HepG2 (cell line): ENCODE data around the gene UBE2H. TPM values are rescaled to one million over a fixed set of nuclear protein-coding genes. Genes with fewer than 3 reads are reported as not detected.

Experiments used
- AHR ChIP-seq: IDR thresholded peaks from 2 replicates; pipeline ENCODE4 v1.6.1; 2018; ENCODE audit warnings: missing genetic modification reagents, missing compliant biosample characterization
- ARID4A ChIP-seq: sonication (generic); formaldehyde crosslinking; IDR thresholded peaks from 2 replicates; pipeline ENCODE4 v1.5.0; 2020; ENCODE audit warnings: mild to moderate bottlenecking, missing genetic modification reagents, borderline replicate concordance
- FOXA1 ChIP-seq, 2 experiments: fragments of 450-650 bp in 1 of 2; sonication (generic) in 1 of 2; formaldehyde crosslinking in 1 of 2; IDR thresholded peaks; 2 replicates each; pipeline versions ENCODE4 v1.4.0 to v1.6.1; 2016 to 2020; ENCODE audit warnings: missing genetic modification reagents in 1 of 2
- GTF2F1 ChIP-seq: fragments of 150-350 bp; IDR thresholded peaks from 2 replicates; pipeline ENCODE4 v1.6.1; 2014; ENCODE audit warnings: low read length
- MAF1 ChIP-seq: sonication (generic); formaldehyde crosslinking; IDR thresholded peaks from 2 replicates; pipeline ENCODE4 v1.5.0; 2020; ENCODE audit warnings: missing genetic modification reagents, borderline replicate concordance
- MIXL1 ChIP-seq: IDR thresholded peaks from 2 replicates; pipeline ENCODE4 v1.6.1; 2016
- MNT ChIP-seq: fragments of 450-650 bp; IDR thresholded peaks from 2 replicates; pipeline ENCODE4 v1.6.1; 2016
- MXD3 ChIP-seq: IDR thresholded peaks from 2 replicates; pipeline ENCODE4 v1.6.1; 2016; ENCODE audit warnings: mild to moderate bottlenecking, missing biosample characterization, missing genetic modification reagents
- NFYB ChIP-seq: sonication (generic); formaldehyde crosslinking; IDR thresholded peaks from 2 replicates; pipeline ENCODE4 v1.4.0; 2020; ENCODE audit warnings: missing genetic modification reagents
- PHF5A ChIP-seq: IDR thresholded peaks from one replicate; pipeline ENCODE4 v1.6.1; 2018; ENCODE audit warnings: low read depth, missing genetic modification reagents; ENCODE audit not compliant: unreplicated experiment
- RBAK ChIP-seq: sonication (generic); formaldehyde crosslinking; IDR thresholded peaks from 2 replicates; pipeline ENCODE4 v1.5.1; 2020; ENCODE audit warnings: mild to moderate bottlenecking, missing genetic modification reagents
- RFXAP ChIP-seq: sonication (generic); formaldehyde crosslinking; IDR thresholded peaks from 2 replicates; pipeline ENCODE4 v1.4.0; 2020; ENCODE audit warnings: missing genetic modification reagents, borderline replicate concordance
- SMAD3 ChIP-seq: sonication (generic); formaldehyde crosslinking; IDR thresholded peaks from 2 replicates; pipeline ENCODE4 v1.4.0; 2020; ENCODE audit warnings: missing genetic modification reagents
- ZNF609 ChIP-seq: sonication (generic); formaldehyde crosslinking; IDR thresholded peaks from 2 replicates; pipeline ENCODE4 v1.4.0; 2020; ENCODE audit warnings: mild to moderate bottlenecking, missing genetic modification reagents, borderline replicate concordance
- ZNF773 ChIP-seq: sonication (generic); formaldehyde crosslinking; IDR thresholded peaks from 2 replicates; pipeline ENCODE4 v1.4.0; 2020; ENCODE audit warnings: missing genetic modification reagents, borderline replicate concordance
- ZNF784 ChIP-seq: sonication (generic); formaldehyde crosslinking; IDR thresholded peaks from 2 replicates; pipeline ENCODE4 v1.5.1; 2020; ENCODE audit warnings: missing genetic modification reagents, mild to moderate bottlenecking, borderline replicate concordance
- polyA plus RNA-seq, 8 experiments: library from polyadenylated mRNA; depleted of rRNA in 3 of 8; stranded (reverse) in 7 of 8; unstranded in 1 of 8; fragments of >200 nt; fragmentation: Illumina TruSeq in 4 of 8; extraction: Trizol in 4 of 8; gene quantifications; 2 replicates each; pipeline versions ENCODE4 v1.2.1 to v1.2.3, GENCODE V29; 2011 to 2016; ENCODE audit warnings: low read depth in 4 of 8, missing spikeins in 1 of 8, mixed read lengths in 1 of 8; ENCODE audit not compliant: insufficient read depth in 1 of 8
- total RNA-seq, 5 experiments: library from RNA; depleted of rRNA; stranded (reverse); fragments of >200 nt; fragmentation: Illumina TruSeq; extraction: Trizol; gene quantifications; 2 replicates each; pipeline ENCODE4 v1.2.3, GENCODE V29; 2016; ENCODE audit warnings: low read depth in 1 of 5

UBE2H gene
- total and polyA plus RNA-seq, 2 of the 13 experiments (the other 11 are each of a cell fraction or from before 2014, with no cell fraction given) = 15.5 to 40.1 TPM

- TF ChIP-seq ZNF773 = peak; percentile 11; the same call in 1 of the 2 replicates
- TF ChIP-seq MXD3 (CRISPR knock-in tag) = peak; percentile 26; the same call in 1 of the 2 replicates
- TF ChIP-seq NFYB = peak; percentile 11; the same call in 1 of the 2 replicates
- no peak for TF ChIP-seq ZNF609 (CRISPR knock-in tag)
- peak; percentile 41; the same call in 1 of the 2 replicates for TF ChIP-seq GTF2F1
- no peak for TF ChIP-seq SMAD3
- TF ChIP-seq ARID4A (CRISPR knock-in tag) = peak; percentile 72; the same call in 1 of the 2 replicates
- TF ChIP-seq AHR (CRISPR knock-in tag) = no peak
- TF ChIP-seq FOXA1 (IDR thresholded peaks at IDR 0.05) = no peak
- 0 out of 2 replicates have a peak, but pooled peaks have one; percentile 10 for TF ChIP-seq FOXA1 (CRISPR knock-in tag; IDR thresholded peaks at IDR 0.05)
- no peak for TF ChIP-seq MNT
- no peak for TF ChIP-seq MIXL1 (CRISPR knock-in tag)
- 0 out of 2 replicates have a peak, but pooled peaks have one; percentile 23 for TF ChIP-seq RFXAP (CRISPR knock-in tag)
- no peak for TF ChIP-seq MAF1
- no peak for TF ChIP-seq PHF5A (CRISPR knock-in tag)
- no peak for TF ChIP-seq RBAK (CRISPR knock-in tag)
- TF ChIP-seq ZNF784 (CRISPR knock-in tag) = peak; percentile 78; the same call in 1 of the 2 replicates
Measured at GRCh38 chr7:129952653-129953560, at the start of gene UBE2H (continued).
